Endothelial cell of umbilical vein (primary cell): ENCODE results near the gene ZP2. TPM values are rescaled to one million over a fixed set of nuclear protein-coding genes. Genes with fewer than 3 reads are reported as not detected.

Source experiments
- BruUV-seq: library from RNA; stranded (reverse); fragments of 400-500 nt; replicated peaks from 2 replicates; lab custom pipeline; 2021; lab: Mats Ljungman, UMichigan
- CTCF ChIA-PET: fragments of 300-600, 350-600 bp; sonication (Branson Sonifier 250); formaldehyde crosslinking; loops from one replicate; lab custom pipeline; 2021; ENCODE audit warnings: antibody characterized with exemption, inconsistent platforms; lab: Charles Lee
- POLR2A ChIA-PET: fragments of 300-600, 350-600 bp; sonication (Branson Sonifier 250); formaldehyde crosslinking; loops from one replicate; lab custom pipeline; 2021; ENCODE audit warnings: antibody characterized with exemption, inconsistent platforms; lab: Charles Lee
- DNase-seq: peaks from one replicate; pipeline ENCODE4 v3.0.0-alpha.2; 2011; ENCODE audit warnings: low read depth, low spot score
- FAIRE-seq: peaks from 2 replicates; lab custom pipeline; 2011; peaks lifted over from hg19 to GRCh38; lab: Jason Lieb, UNC
- H2AFZ ChIP-seq: 2 replicates; pipeline ENCODE4 v1.6.0; 2012; ENCODE audit warnings: low read depth, low read length, control low read depth, inconsistent platforms
- H3K27ac ChIP-seq: 2 replicates; pipeline ENCODE4 v1.5.1; 2011; ENCODE audit warnings: low read depth, mild to moderate bottlenecking, control low read depth, low read length, moderate library complexity; ENCODE audit not compliant: insufficient read depth
- H3K27me3 ChIP-seq, 2 experiments: 2 replicates each; pipeline versions ENCODE4 v1.6.0 to v1.6.1; 2011; ENCODE audit warnings: low read length in 2 of 2, mixed read lengths in 1 of 2; ENCODE audit not compliant: control insufficient read depth in 2 of 2, insufficient read depth in 2 of 2
- H3K36me3 ChIP-seq, 2 experiments: 2 replicates in 1 of 2; 3 replicates in 1 of 2; pipeline ENCODE4 v1.5.1; 2011; ENCODE audit warnings: low read length in 2 of 2, mild to moderate bottlenecking in 1 of 2, moderate library complexity in 1 of 2; ENCODE audit not compliant: control insufficient read depth in 2 of 2, insufficient read depth in 2 of 2; ENCODE audit errors: extremely low read depth in 1 of 2
- H3K4me1 ChIP-seq: 3 replicates; pipeline ENCODE4 v1.5.1; 2011; ENCODE audit warnings: mild to moderate bottlenecking, low read length; ENCODE audit not compliant: control insufficient read depth, insufficient read depth; ENCODE audit errors: extremely low read depth
- H3K4me2 ChIP-seq: 2 replicates; pipeline ENCODE4 v1.6.1; 2011; ENCODE audit warnings: low read length, control low read depth, mixed read lengths; ENCODE audit not compliant: insufficient read depth
- H3K4me3 ChIP-seq, 3 experiments: fragments of 200-600 bp in 1 of 3; sonication (generic), shearing (Covaris generic) in 1 of 3; replicated peaks in 1 of 3; 2 replicates each; pipeline ENCODE4 v1.5.1; 2011 to 2016; ENCODE audit warnings: control low read depth in 3 of 3, low read length in 3 of 3, mild to moderate bottlenecking in 2 of 3, inconsistent platforms in 1 of 3, low read depth in 1 of 3, moderate library complexity in 1 of 3; ENCODE audit not compliant: insufficient read depth in 1 of 3
- H3K79me2 ChIP-seq: 2 replicates; pipeline ENCODE4 v1.6.0; 2012; ENCODE audit warnings: low read length, inconsistent platforms; ENCODE audit not compliant: control insufficient read depth, insufficient read depth
- H3K9ac ChIP-seq: replicated peaks from 2 replicates; pipeline ENCODE3; 2011; ENCODE audit warnings: low read length, control low read depth; ENCODE audit not compliant: insufficient read depth; ENCODE audit errors: extremely low read depth
- H3K9me1 ChIP-seq: replicated peaks from 3 replicates; pipeline ENCODE4 v1.6.0; 2011; ENCODE audit warnings: mild to moderate bottlenecking, low read length; ENCODE audit not compliant: control insufficient read depth, insufficient read depth; ENCODE audit errors: extremely low read depth
- H3K9me3 ChIP-seq: replicated peaks from 2 replicates; pipeline ENCODE4 v1.5.1; 2012; ENCODE audit warnings: low read length, inconsistent platforms; ENCODE audit not compliant: control insufficient read depth, insufficient read depth
- H4K20me1 ChIP-seq: replicated peaks from 2 replicates; pipeline ENCODE3; 2011; ENCODE audit warnings: mild to moderate bottlenecking, low read length; ENCODE audit not compliant: control insufficient read depth, insufficient read depth; ENCODE audit errors: extremely low read depth
- EZH2 ChIP-seq: IDR thresholded peaks from 2 replicates; pipeline ENCODE4 v1.6.1; 2012; ENCODE audit warnings: borderline replicate concordance, low read depth, mild to moderate bottlenecking, moderate library complexity, low read length, inconsistent platforms; ENCODE audit not compliant: severe bottlenecking
- FOS ChIP-seq: IDR thresholded peaks from 2 replicates; pipeline ENCODE4 v1.6.1; 2011; ENCODE audit warnings: mild to moderate bottlenecking, low read length, moderate library complexity, borderline replicate concordance; ENCODE audit not compliant: insufficient read depth
- GATA2 ChIP-seq: IDR thresholded peaks from 2 replicates; pipeline ENCODE4 v1.7.0; 2011; ENCODE audit warnings: low read depth, mild to moderate bottlenecking, moderate library complexity, mixed read lengths, low read length; ENCODE audit not compliant: insufficient read length, insufficient read depth
- JUN ChIP-seq: IDR thresholded peaks from 2 replicates; pipeline ENCODE4 v1.6.1; 2011; ENCODE audit warnings: borderline replicate concordance, low read depth; ENCODE audit not compliant: insufficient read length, insufficient read depth
- MYC ChIP-seq: IDR thresholded peaks from one replicate; pipeline ENCODE4 v1.6.1; 2011; ENCODE audit warnings: mild to moderate bottlenecking, low read depth, low read length
- POLR2A ChIP-seq: IDR thresholded peaks from 2 replicates; pipeline ENCODE4 v1.6.1; 2012; ENCODE audit warnings: low read depth, mild to moderate bottlenecking, control low read depth, low read length
- POLR2AphosphoS5 ChIP-seq: IDR thresholded peaks from 2 replicates; pipeline ENCODE4 v1.6.1; 2012; ENCODE audit warnings: low read depth, mild to moderate bottlenecking, control low read depth, low read length, moderate library complexity; ENCODE audit not compliant: insufficient read depth
- dilution Hi-C: fragments of 300-500 bp; cut with MboI; formaldehyde crosslinking; loops from one replicate; pipeline ENCODE4 v1.15.0; 2019; ENCODE audit warnings: low sequenced_read_pairs; ENCODE audit not compliant: extremely low pct_ligation_motif_present
- intact Hi-C: fragments of 100-400 bp; cut with micrococcal nuclease; formaldehyde crosslinking; loops from one replicate; pipeline ENCODE4 v1.10.0; 2022
- polyA plus RNA-seq, 4 experiments: library from polyadenylated mRNA; depleted of rRNA in 3 of 4; stranded (reverse) in 3 of 4; unstranded in 1 of 4; fragments of >200 nt; gene quantifications; 2 replicates each; pipeline versions ENCODE4 v1.2.1 to v1.2.3, GENCODE V29; 2011 to 2012; ENCODE audit warnings: missing spikeins in 1 of 4
- total RNA-seq: library from RNA; stranded (reverse); gene quantifications from 2 replicates; pipeline ENCODE4 v1.2.3, GENCODE V29; 2021
- TF ChIP-seq, protein P1 (sequence below): IDR thresholded peaks from 2 replicates; pipeline ENCODE4 v1.6.1; 2011; ENCODE audit not compliant: insufficient read depth, insufficient read length
- TF ChIP-seq, protein P2 (sequence below), 2 donors: IDR thresholded peaks; 1 replicate in 1 of 2; 2 replicates in 1 of 2; pipeline ENCODE4 v1.5.1; 2011; ENCODE audit warnings: low read length in 2 of 2, mild to moderate bottlenecking in 2 of 2, moderate library complexity in 2 of 2, control low read depth in 1 of 2, inconsistent platforms in 1 of 2, low read depth in 1 of 2; ENCODE audit not compliant: insufficient read depth in 1 of 2; ENCODE audit errors: extremely low read depth in 1 of 2

Gene ZP2
- total and polyA plus RNA-seq, 2 donors (not counting 3 experiments of a cell fraction or from before 2014, with no cell fraction given): not detected

DNA sequence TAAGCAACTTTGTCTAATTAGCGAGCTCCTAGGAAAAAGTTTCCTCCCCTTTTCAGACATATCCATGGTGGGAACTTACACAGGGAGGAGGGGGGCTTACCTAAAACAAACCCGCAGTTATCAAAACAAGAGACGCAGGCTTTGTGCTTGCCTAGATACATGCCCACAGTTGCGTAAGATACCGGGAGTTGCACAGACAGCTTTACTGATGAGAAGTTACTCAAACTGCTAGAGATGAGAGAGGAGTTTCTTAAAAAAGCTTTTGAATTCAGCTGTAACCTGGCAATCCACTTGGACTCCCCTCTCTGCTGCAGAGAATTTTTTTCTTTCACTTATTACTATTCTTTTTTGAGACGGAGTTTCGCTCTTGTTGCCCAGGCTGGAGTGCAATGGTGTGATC, 6.8 kb upstream of the ZP2 start:
- intact Hi-C loops: no loop called here
- no peaks in the 10 kb centered on the region for H4K20me1 ChIP-seq
- DNase-seq: no peak
- no peak for FAIRE-seq
- TF ChIP-seq FOS (no peak), GATA2 (no peak)
- TF ChIP-seq, protein P1, sequence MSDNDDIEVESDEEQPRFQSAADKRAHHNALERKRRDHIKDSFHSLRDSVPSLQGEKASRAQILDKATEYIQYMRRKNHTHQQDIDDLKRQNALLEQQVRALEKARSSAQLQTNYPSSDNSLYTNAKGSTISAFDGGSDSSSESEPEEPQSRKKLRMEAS: no peak
- H3K9ac ChIP-seq: no peak overlapping the region
- no peak overlapping the region for H3K27ac ChIP-seq
- no peaks in the 10 kb centered on the region for H3K9me3 ChIP-seq
- peaks cover 0 to 2% of the 10 kb centered on the region in 2 experiments for H3K27me3 ChIP-seq
- no peak overlapping the region for H3K4me3 ChIP-seq
- POLR2A ChIA-PET: no interaction called here
- no TSS peak for BruUV-seq
- H3K79me2 ChIP-seq: no peaks in the 10 kb centered on the region
- dilution Hi-C loops: no loop called here
- H3K9me1 ChIP-seq: no peaks in the 10 kb centered on the region
- H2AFZ ChIP-seq: no peak overlapping the region
- H3K4me2 ChIP-seq: no peak overlapping the region
- CTCF ChIA-PET: interaction anchor here (1.1 kb wide), 1 partner anchor 9 kb away, joined by 3 read pairs; no protein-coding TSS in a partner anchor
- H3K36me3 ChIP-seq: no peaks in the 10 kb centered on the region
- H3K4me1 ChIP-seq: no peaks in the 10 kb centered on the region

DNA sequence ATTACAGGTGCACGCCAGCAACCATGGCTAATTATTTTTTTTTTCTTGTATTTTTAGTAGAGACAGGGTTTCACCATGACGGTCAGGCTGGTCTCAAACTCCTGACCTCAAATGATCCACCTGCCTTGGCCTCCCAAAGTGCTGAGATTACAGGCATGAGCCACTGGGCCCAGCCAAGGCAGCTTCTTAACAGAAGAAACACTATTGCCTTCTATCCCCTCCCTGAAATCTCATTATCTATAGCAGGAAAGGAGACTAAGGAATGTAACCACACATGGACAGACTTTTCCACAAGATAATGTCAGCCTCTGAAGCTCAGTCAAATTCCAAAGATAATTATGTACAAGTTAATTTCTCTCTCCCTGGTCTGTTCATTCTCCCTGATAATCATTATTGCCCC, 5.7 kb upstream of the ZP2 start:
- Histone ChIP-seq H3K4me1 (no peaks in the 10 kb centered on the region), H3K27ac (no peak overlapping the region), H3K9me3 (no peaks in the 10 kb centered on the region), H3K36me3 (no peaks in the 10 kb centered on the region), H3K79me2 (no peaks in the 10 kb centered on the region), H4K20me1 (no peaks in the 10 kb centered on the region), H3K9ac (no peak overlapping the region), H3K27me3 (no peaks in the 10 kb centered on the region), H3K9me1 (no peaks in the 10 kb centered on the region), H3K4me3 (no peak overlapping the region), H2AFZ (no peak overlapping the region), H3K4me2 (no peak overlapping the region)
- intact Hi-C loops: no loop called here
- no peak for FAIRE-seq
- dilution Hi-C loops: no loop called here
- no peak for DNase-seq
- CTCF ChIA-PET: no interaction called here
- TF ChIP-seq MYC (no peak), FOS (no peak), JUN (no peak), POLR2A (no peak), POLR2AphosphoS5 (no peak), EZH2 (no peak), GATA2 (no peak)
- TF ChIP-seq, protein P2, sequence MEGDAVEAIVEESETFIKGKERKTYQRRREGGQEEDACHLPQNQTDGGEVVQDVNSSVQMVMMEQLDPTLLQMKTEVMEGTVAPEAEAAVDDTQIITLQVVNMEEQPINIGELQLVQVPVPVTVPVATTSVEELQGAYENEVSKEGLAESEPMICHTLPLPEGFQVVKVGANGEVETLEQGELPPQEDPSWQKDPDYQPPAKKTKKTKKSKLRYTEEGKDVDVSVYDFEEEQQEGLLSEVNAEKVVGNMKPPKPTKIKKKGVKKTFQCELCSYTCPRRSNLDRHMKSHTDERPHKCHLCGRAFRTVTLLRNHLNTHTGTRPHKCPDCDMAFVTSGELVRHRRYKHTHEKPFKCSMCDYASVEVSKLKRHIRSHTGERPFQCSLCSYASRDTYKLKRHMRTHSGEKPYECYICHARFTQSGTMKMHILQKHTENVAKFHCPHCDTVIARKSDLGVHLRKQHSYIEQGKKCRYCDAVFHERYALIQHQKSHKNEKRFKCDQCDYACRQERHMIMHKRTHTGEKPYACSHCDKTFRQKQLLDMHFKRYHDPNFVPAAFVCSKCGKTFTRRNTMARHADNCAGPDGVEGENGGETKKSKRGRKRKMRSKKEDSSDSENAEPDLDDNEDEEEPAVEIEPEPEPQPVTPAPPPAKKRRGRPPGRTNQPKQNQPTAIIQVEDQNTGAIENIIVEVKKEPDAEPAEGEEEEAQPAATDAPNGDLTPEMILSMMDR (IDR thresholded peaks at IDR 0.05; ENCODE audit: extremely low read depth in 1 of 2, insufficient read depth in 1 of 2, low read depth in 1 of 2, low read length in 2 of 2): no peak
- TF ChIP-seq, protein P1: no peak
- no TSS peak for BruUV-seq
- POLR2A ChIA-PET: no interaction called here
